ENCODE data around the gene RIPOR3. TPM values are rescaled to one million over a fixed set of nuclear protein-coding genes. Genes with fewer than 3 reads are reported as not detected.
A peak's percentile ranks its signal among the peaks of the same experiment; 100 is the strongest.

The RIPOR3 gene
- total RNA-seq, 1 donor from 2014 or later, result 0.31 TPM

DNA sequence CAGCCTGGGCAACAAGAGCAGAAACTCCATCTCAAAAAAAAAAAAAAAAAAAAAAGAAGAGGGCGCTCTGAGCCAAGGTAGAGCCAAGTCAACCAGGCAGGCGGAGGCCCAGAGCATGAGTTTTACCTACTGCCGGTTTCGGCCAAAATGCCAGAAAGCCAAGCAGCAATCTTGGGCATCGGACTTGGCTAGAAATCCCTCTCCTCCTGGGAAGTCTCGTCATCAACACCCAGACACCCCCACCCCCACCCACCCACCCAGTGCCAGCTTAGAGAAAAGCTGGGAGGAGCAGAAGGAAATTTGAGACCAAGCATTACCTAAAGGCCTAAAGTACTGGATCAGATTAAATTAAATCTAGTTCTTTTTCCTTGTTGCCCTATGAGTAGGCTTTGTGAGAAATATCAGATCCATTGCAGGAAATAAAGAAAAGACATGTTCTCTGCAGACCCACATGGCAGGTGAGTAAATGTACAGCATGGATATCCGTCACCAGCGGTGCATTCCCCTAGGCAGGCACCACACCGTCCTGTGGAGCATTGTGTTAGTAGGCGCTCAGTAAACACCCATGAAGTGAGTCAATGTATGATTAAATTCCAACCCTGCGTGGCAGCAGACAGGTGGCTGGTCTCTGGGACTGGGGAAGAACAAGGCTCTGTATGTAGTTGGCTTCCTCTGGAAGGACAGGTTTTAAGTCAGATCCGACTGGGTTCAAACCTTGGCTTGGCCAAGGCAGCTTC lies 21.0 kb downstream of the RIPOR3 start:
- TF ChIP-seq, protein P1, sequence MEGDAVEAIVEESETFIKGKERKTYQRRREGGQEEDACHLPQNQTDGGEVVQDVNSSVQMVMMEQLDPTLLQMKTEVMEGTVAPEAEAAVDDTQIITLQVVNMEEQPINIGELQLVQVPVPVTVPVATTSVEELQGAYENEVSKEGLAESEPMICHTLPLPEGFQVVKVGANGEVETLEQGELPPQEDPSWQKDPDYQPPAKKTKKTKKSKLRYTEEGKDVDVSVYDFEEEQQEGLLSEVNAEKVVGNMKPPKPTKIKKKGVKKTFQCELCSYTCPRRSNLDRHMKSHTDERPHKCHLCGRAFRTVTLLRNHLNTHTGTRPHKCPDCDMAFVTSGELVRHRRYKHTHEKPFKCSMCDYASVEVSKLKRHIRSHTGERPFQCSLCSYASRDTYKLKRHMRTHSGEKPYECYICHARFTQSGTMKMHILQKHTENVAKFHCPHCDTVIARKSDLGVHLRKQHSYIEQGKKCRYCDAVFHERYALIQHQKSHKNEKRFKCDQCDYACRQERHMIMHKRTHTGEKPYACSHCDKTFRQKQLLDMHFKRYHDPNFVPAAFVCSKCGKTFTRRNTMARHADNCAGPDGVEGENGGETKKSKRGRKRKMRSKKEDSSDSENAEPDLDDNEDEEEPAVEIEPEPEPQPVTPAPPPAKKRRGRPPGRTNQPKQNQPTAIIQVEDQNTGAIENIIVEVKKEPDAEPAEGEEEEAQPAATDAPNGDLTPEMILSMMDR (IDR thresholded peaks at IDR 0.05; ENCODE audit: unreplicated experiment), result no peak
- Mint-ChIP-seq H3K27ac (peak overlapping the region; percentile 94), H3K27me3 (no peaks in the 10 kb centered on the region), H3K4me1 (ENCODE audit: low read depth) (peaks cover 29% of the 10 kb centered on the region), H3K4me3 (ENCODE audit: low read depth) (no peak overlapping the region), H3K36me3 (ENCODE audit: insufficient read depth) (no peaks in the 10 kb centered on the region), H3K9me3 (ENCODE audit: low read depth) (no peaks in the 10 kb centered on the region)
- DNase-seq (ENCODE audit: low spot score, unreplicated experiment), result no peak

DNA sequence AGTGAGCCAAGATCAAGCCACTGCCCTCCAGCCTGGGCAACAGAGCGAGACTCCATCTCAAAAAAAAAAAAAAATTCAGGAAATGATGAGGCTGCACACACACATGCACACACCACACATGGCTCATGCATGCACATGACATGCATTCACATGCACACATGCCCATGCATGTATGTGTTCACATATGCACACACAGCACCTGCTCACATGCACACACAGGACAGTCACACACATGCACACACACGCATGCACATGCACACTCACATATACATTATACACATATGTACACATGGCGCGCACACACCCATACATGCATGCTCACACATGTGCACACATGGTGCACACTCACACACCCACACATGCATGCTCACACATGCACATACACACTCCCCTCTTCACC lies 22.5 kb downstream of the RIPOR3 start:
- H3K4me3 Mint-ChIP-seq (ENCODE audit: low read depth), result no peak overlapping the region
- DNase-seq (ENCODE audit: low spot score, unreplicated experiment), result no peak
- no peak overlapping the region for H3K27ac Mint-ChIP-seq
- no peaks in the 10 kb centered on the region for H3K36me3 Mint-ChIP-seq (ENCODE audit: insufficient read depth)
- peaks cover 24% of the 10 kb centered on the region for H3K4me1 Mint-ChIP-seq (ENCODE audit: low read depth)
- H3K9me3 Mint-ChIP-seq (ENCODE audit: low read depth), result no peaks in the 10 kb centered on the region
- TF ChIP-seq, protein P1 (IDR thresholded peaks at IDR 0.05; ENCODE audit: unreplicated experiment), result no peak
- H3K27me3 Mint-ChIP-seq, result no peaks in the 10 kb centered on the region

DNA sequence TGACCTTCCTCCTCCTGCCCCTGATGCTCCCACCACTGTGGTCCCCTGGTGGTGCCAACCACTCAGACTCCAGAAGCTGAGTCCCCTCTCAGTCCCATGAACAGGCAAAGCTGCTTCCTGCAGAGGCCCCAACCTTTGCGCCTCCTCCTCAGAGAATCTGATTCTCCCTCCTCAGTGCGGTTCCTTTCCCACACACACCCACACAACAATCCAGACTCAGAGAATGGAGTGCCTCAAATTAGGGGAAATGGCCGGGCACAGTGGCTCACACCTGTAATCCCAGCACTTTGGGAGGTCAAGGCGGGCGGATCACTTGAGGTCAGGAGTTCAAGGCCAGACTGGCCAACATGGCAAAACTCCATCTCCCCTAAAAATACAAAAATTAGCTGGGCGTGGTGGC lies 23.0 kb downstream of the RIPOR3 start:
- TF ChIP-seq, protein P1 (IDR thresholded peaks at IDR 0.05; ENCODE audit: unreplicated experiment), result no peak
- Mint-ChIP-seq H3K4me1 (ENCODE audit: low read depth) (peaks cover 19% of the 10 kb centered on the region), H3K4me3 (ENCODE audit: low read depth) (no peak overlapping the region), H3K9me3 (ENCODE audit: low read depth) (no peaks in the 10 kb centered on the region), H3K27me3 (no peaks in the 10 kb centered on the region), H3K27ac (no peak overlapping the region), H3K36me3 (ENCODE audit: insufficient read depth) (no peaks in the 10 kb centered on the region)
- no peak for DNase-seq (ENCODE audit: low spot score, unreplicated experiment)

DNA sequence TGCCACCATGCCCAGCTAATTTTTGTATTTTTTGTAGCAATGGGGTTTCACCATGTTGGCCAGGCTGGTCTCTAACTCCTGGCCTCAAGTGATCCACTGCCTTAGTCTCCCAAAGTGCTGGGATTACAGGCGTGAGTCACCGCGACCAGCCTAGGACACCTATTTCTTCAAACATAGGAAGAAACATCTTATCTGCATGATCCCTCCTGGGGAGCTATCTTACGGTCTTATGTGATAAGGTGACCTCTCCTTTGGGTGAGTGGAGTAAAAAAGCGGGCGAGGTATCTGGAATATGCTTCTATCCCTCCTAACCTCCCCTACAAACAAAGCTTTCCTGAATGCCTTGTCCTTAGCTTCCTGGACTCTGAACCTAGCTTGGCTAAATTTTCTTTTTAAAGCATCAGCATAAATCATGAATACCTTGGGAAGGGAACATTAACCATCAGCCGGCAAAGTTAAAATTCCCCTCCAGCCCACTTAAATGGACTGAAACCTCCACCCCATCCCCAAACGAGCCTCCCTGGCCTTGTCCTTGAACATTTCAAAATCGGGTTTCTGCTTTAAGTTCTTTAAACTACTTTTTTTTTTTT lies 24.5 kb downstream of the RIPOR3 start:
- H3K4me3 Mint-ChIP-seq (ENCODE audit: low read depth), result no peak overlapping the region

DNA sequence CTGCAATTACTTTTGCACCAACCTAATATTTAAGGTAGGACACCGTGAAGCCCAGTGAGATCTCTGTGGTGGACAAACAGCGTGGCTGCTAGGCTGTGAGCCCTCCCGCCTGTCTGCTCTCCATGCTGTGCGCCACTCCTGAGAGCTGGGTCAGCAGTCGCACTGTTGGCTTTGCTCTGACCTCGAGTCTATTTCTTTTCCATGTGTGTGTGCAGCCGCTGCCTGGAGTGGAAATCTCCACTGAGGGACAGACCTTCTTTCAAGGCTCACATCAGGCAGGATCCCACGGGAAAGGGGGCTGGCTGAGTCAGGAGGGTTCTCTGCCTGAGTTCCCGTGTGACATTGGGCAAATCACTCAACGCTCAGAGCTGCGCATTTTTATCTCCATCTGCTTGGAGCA lies 27.1 kb downstream of the RIPOR3 start:
- no peaks in the 10 kb centered on the region for H3K36me3 Mint-ChIP-seq (ENCODE audit: insufficient read depth)
- H3K4me3 Mint-ChIP-seq (ENCODE audit: low read depth), result no peak overlapping the region
- H3K27ac Mint-ChIP-seq, result no peak overlapping the region
- H3K9me3 Mint-ChIP-seq (ENCODE audit: low read depth), result no peaks in the 10 kb centered on the region
- H3K27me3 Mint-ChIP-seq, result no peaks in the 10 kb centered on the region
- H3K4me1 Mint-ChIP-seq (ENCODE audit: low read depth), result peaks cover 14% of the 10 kb centered on the region
- TF ChIP-seq, protein P1 (IDR thresholded peaks at IDR 0.05; ENCODE audit: unreplicated experiment), result no peak
- DNase-seq (ENCODE audit: low spot score, unreplicated experiment), result no peak

More for the DNA sequence above, 24.5 kb downstream of the RIPOR3 start:
- no peak for DNase-seq (ENCODE audit: low spot score, unreplicated experiment)
- Mint-ChIP-seq H3K36me3 (ENCODE audit: insufficient read depth) (no peaks in the 10 kb centered on the region), H3K27me3 (no peaks in the 10 kb centered on the region), H3K4me1 (ENCODE audit: low read depth) (peaks cover 19% of the 10 kb centered on the region), H3K9me3 (ENCODE audit: low read depth) (no peaks in the 10 kb centered on the region), H3K27ac (no peak overlapping the region)
- TF ChIP-seq, protein P1 (IDR thresholded peaks at IDR 0.05; ENCODE audit: unreplicated experiment), result no peak

Measured in progenitor cell of endocrine pancreas (in vitro differentiated cells).